ENCODE results near the gene CES2. TPM values are rescaled to one million over a fixed set of nuclear protein-coding genes. Genes with fewer than 3 reads are reported as not detected.
A peak's percentile ranks its signal among the peaks of the same experiment; 100 is the strongest.

CES2 gene
- total and polyA plus RNA-seq, 9 of the 15 experiments (the other 6 are each of a cell fraction or from before 2014, with no cell fraction given) = 2.2 to 37.9 (median 24.4) TPM

DNA sequence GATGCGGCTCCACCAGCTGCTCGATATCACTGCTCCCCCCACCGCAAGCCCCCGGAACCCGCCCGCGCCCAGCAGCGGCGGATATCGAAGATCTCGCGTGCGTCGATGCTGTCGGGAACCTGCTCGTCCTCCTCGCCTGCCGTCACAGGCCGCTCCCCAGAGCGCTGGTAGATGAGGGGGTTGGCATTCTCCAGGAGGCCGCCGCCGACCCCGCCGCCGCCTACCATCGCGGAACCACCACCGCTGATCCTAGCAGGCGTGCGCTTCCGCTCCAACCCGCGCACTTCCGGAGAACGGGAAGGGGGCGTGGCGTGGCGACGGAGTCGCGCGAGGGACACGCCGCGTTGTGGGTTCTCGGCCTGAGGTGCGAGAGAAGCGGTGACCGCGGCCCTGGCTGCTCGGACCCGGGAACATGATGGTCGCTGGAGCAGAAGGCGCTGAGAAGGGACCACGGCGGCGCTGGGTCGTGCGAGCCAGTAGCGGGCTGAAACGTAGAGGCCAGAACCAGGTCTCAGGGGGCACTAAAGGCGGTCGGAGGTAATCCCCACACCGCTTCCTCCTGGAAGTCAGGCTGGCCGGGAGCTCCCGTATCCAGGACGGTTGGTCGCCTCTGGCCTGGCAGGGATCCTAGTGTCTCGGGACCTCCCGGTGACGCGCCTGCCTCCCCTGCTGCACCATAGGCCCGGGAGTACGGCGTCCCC, 1.0 kb upstream of the CES2 start, which contains the start of gene CIAO2B (continued):
- no peak for TF ChIP-seq ZBTB1 (CRISPR knock-in tag; IDR thresholded peaks at IDR 0.05; ENCODE audit: borderline replicate concordance, low read depth)
- TF ChIP-seq STAT5B (CRISPR knock-in tag; IDR thresholded peaks at IDR 0.05) = no peak
- TF ChIP-seq GTF2F1 (IDR thresholded peaks at IDR 0.05; ENCODE audit: low read depth, low read length) = no peak
- TF ChIP-seq KLF10 (CRISPR knock-in tag; IDR thresholded peaks at IDR 0.05) = no peak
- no peak for TF ChIP-seq ZNF584 (CRISPR knock-in tag; IDR thresholded peaks at IDR 0.05; ENCODE audit: low read depth)
- no peak for TF ChIP-seq ZNF324 (CRISPR knock-in tag; IDR thresholded peaks at IDR 0.05)
- no peak for TF ChIP-seq CBX2 (IDR thresholded peaks at IDR 0.05; ENCODE audit: insufficient read depth, low read length, poor library complexity, severe bottlenecking)
- TF ChIP-seq, protein P1, sequence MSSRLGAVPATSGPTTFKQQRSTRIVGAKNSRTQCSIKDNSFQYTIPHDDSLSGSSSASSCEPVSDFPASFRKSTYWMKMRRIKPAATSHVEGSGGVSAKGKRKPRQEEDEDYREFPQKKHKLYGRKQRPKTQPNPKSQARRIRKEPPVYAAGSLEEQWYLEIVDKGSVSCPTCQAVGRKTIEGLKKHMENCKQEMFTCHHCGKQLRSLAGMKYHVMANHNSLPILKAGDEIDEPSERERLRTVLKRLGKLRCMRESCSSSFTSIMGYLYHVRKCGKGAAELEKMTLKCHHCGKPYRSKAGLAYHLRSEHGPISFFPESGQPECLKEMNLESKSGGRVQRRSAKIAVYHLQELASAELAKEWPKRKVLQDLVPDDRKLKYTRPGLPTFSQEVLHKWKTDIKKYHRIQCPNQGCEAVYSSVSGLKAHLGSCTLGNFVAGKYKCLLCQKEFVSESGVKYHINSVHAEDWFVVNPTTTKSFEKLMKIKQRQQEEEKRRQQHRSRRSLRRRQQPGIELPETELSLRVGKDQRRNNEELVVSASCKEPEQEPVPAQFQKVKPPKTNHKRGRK (tag; IDR thresholded peaks at IDR 0.05) = no peak
- no peak for TF ChIP-seq CC2D1A (IDR thresholded peaks at IDR 0.05)
- peak; percentile 81 for TF ChIP-seq ZFX (CRISPR knock-in tag; IDR thresholded peaks at IDR 0.05)
- peak; percentile 89 for TF ChIP-seq ELF2 (CRISPR knock-in tag; IDR thresholded peaks at IDR 0.05)
- TF ChIP-seq NFE2L1 (tag; IDR thresholded peaks at IDR 0.05; ENCODE audit: borderline replicate concordance, low read depth) = no peak
- peak; percentile 70 for TF ChIP-seq MBD2 (IDR thresholded peaks at IDR 0.05; ENCODE audit: borderline replicate concordance, low read depth)
- TF ChIP-seq MCM3 (IDR thresholded peaks at IDR 0.05) = no peak
- no peak for TF ChIP-seq YBX1 (IDR thresholded peaks at IDR 0.05)
- no peak for TF ChIP-seq BDP1 (IDR thresholded peaks at IDR 0.05; ENCODE audit: insufficient read depth, insufficient read length)
- TF ChIP-seq, protein P2, sequence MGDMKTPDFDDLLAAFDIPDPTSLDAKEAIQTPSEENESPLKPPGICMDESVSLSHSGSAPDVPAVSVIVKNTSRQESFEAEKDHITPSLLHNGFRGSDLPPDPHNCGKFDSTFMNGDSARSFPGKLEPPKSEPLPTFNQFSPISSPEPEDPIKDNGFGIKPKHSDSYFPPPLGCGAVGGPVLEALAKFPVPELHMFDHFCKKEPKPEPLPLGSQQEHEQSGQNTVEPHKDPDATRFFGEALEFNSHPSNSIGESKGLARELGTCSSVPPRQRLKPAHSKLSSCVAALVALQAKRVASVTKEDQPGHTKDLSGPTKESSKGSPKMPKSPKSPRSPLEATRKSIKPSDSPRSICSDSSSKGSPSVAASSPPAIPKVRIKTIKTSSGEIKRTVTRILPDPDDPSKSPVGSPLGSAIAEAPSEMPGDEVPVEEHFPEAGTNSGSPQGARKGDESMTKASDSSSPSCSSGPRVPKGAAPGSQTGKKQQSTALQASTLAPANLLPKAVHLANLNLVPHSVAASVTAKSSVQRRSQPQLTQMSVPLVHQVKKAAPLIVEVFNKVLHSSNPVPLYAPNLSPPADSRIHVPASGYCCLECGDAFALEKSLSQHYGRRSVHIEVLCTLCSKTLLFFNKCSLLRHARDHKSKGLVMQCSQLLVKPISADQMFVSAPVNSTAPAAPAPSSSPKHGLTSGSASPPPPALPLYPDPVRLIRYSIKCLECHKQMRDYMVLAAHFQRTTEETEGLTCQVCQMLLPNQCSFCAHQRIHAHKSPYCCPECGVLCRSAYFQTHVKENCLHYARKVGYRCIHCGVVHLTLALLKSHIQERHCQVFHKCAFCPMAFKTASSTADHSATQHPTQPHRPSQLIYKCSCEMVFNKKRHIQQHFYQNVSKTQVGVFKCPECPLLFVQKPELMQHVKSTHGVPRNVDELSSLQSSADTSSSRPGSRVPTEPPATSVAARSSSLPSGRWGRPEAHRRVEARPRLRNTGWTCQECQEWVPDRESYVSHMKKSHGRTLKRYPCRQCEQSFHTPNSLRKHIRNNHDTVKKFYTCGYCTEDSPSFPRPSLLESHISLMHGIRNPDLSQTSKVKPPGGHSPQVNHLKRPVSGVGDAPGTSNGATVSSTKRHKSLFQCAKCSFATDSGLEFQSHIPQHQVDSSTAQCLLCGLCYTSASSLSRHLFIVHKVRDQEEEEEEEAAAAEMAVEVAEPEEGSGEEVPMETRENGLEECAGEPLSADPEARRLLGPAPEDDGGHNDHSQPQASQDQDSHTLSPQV (IDR thresholded peaks at IDR 0.05) = no peak
- TF ChIP-seq ILF3 (IDR thresholded peaks at IDR 0.05; ENCODE audit: borderline replicate concordance) = no peak
